ENCODE data around the gene ZFR. TPM values are rescaled to one million over a fixed set of nuclear protein-coding genes. Genes with fewer than 3 reads are reported as not detected.
"Not testable (repeated sequence)": the region's sequence is repeated elsewhere in the genome, so short reads cannot be mapped to it uniquely, and the experiment has no call there.

Gene ZFR
- total and polyA plus RNA-seq, 5 experiments from 2014 or later, result 66.9 to 79.4 (median 69.8) TPM

DNA sequence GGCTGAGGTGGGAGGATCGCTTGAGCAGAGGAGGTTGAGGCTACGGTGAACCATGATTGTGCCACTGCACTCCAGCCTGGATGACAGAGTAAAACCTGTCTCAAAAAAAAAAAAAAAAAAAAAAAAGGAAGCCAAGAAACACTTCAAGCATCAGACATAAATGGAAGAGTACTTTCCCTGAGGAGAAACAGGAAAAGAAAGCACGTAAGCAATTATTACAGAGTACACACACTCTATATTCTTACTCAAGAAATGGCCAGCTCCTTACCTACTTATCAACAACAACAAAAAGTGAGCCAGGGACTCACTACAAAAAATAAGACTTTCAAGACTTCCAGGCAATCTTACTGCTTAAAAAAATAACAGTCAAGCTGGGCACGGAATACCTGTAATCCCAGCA is 21.8 kb downstream of the ZFR start:
- ATAC-seq (no peak), DNase-seq (no peak)
- Mint-ChIP-seq H3K27ac (peak overlapping the region in 3 of 10 donors; percentile 2 to 41 (median 15)), H3K4me3 (peak overlapping the region in 1 of 10 donors; percentile 15), H3K9me3 (peaks cover 0 to 13% (median 0%) of the 10 kb centered on the region in 9 donors), H3K27me3 (no peaks in the 10 kb centered on the region), H3K4me1 (peaks cover 16 to 65% (median 44%) of the 10 kb centered on the region in 4 donors), H3K36me3 (peaks cover 12 to 58% (median 19%) of the 10 kb centered on the region in 3 donors)
- POLR2A ChIA-PET, result no interaction called here

DNA sequence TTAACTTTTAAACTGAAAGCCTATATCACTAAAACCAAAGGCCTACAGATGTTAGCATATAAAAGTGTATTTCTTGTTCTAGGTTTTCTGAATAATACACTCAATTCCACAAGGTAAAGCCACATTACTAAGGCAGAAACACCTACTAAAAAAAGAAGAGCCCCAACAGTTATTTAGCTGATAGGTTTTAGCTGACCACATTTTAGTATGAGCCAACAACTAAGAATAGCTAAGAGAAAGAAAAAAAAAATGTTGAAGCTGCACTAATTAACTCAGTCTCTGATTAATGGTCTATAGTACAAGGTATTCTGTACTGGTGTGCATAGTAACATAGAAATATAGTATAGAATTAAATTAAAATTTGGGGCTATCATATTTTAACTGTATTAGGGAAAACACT is 23.5 kb downstream of the ZFR start:
- no peaks in the 10 kb centered on the region for H3K27me3 Mint-ChIP-seq
- peak overlapping the region in 2 of 10 donors; percentile 22 to 55 for H3K27ac Mint-ChIP-seq
- peaks cover 3 to 60% (median 8%) of the 10 kb centered on the region in 3 donors for H3K36me3 Mint-ChIP-seq
- H3K9me3 Mint-ChIP-seq, result peaks cover 0 to under 1% (median 0%) of the 10 kb centered on the region in 9 donors
- POLR2A ChIA-PET, result no interaction called here
- peaks cover 13 to 60% (median 43%) of the 10 kb centered on the region in 4 donors for H3K4me1 Mint-ChIP-seq
- H3K4me3 Mint-ChIP-seq, result no peak overlapping the region
- ATAC-seq (no peak), DNase-seq (no peak)

DNA sequence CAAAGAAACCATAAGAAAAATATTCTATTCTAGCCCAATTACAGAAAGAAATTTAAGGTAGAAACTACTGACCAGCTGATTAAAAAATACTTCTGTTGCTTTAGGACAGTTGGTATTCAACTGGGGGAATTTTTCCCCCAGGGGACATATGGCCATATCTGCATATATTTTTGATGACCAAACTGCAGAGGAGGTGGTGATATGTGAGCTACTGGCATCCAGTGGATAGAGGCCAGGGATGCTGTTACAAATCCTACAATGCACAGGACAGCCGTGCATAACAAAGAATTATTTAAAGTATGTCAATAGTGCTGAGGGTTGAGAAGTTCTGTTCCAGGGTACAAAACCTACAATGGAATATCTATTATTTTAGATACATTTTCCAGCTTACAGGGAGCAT is 24.0 kb downstream of the ZFR start:
- no peaks in the 10 kb centered on the region for H3K27me3 Mint-ChIP-seq
- POLR2A ChIA-PET, result no interaction called here
- DNase-seq (no peak), ATAC-seq (no peak)
- no peaks in the 10 kb centered on the region for H3K9me3 Mint-ChIP-seq
- H3K36me3 Mint-ChIP-seq, result peaks cover 3 to 65% (median 7%) of the 10 kb centered on the region in 3 donors
- no peak overlapping the region for H3K4me3 Mint-ChIP-seq
- peaks cover 13 to 59% (median 42%) of the 10 kb centered on the region in 4 donors for H3K4me1 Mint-ChIP-seq
- peak overlapping the region in 4 of 10 donors; percentile 7 to 19 (median 16) for H3K27ac Mint-ChIP-seq

DNA sequence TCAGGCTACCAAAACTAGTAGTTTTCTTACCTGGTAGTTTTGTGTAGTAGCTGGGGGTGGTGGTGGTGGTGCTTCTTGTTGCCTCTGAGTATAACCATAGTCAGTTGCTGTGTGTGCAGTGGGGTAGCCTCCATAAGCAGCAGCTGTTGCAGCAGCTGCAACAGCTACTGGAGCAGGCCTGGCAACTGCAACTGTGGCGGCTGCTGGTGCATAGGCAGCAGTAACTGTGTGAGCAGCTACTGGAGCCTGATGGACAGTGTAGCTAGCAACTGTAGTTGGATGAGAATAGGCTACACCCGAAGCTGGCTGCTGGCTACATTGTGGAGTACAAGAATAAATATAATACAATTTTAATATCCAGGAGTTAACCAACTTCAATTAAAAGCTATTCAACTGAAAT is 24.7 kb downstream of the ZFR start:
- Mint-ChIP-seq H3K36me3 (peaks cover 3 to 72% (median 11%) of the 10 kb centered on the region in 3 donors), H3K4me3 (no peak overlapping the region), H3K9me3 (no peaks in the 10 kb centered on the region), H3K27me3 (no peaks in the 10 kb centered on the region), H3K27ac (no peak overlapping the region), H3K4me1 (peaks cover 11 to 53% (median 38%) of the 10 kb centered on the region in 4 donors)
- DNase-seq, result no peak
- ATAC-seq, result no peak
- POLR2A ChIA-PET, result no interaction called here

DNA sequence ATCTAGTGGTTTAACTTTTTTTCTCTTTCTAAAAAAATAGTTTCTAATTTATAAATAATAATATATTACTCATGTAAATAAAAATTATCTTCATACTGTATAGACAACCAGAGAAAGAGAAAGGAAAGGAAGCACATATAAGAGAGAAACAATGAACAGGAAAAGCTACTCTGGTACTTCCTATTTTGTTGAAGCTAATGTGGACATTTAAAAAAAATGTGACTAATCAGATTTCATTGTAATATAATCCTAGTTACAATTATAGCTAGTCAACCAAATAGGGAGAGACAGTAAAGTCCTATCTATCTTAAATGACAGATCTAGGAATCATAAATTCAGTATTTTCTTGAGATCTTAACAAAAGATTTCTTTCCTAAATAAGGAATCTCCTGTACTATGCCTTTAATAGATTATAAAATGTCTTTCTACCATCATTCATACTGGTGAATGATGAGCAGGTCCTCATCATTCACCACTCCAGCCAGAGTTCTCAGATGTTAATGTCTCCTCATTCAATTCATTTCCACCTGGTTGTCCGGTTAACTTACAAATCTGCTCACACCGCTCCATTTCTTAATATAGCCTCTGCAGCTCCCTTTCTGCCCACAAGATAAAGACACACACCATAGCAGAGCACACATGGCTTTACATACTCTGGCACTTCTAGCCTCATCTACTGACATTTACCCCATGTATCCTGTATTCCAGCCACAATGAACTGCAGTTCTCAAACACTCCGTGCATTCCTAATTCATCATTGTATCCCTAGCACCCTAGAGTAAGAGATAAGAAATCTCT is 30.9 kb downstream of the ZFR start:
- no peak for DNase-seq
- Mint-ChIP-seq H3K36me3 (peaks cover 0 to 95% (median 24%) of the 10 kb centered on the region in 3 donors), H3K27me3 (no peaks in the 10 kb centered on the region), H3K9me3 (no peaks in the 10 kb centered on the region), H3K4me1 (peaks cover 6 to 21% (median 8%) of the 10 kb centered on the region in 4 donors), H3K27ac (peak overlapping the region in 5 of 10 donors; percentile 10 to 78 (median 53)), H3K4me3 (no peak overlapping the region)
- POLR2A ChIA-PET, result no interaction called here
- ATAC-seq, result no peak

DNA sequence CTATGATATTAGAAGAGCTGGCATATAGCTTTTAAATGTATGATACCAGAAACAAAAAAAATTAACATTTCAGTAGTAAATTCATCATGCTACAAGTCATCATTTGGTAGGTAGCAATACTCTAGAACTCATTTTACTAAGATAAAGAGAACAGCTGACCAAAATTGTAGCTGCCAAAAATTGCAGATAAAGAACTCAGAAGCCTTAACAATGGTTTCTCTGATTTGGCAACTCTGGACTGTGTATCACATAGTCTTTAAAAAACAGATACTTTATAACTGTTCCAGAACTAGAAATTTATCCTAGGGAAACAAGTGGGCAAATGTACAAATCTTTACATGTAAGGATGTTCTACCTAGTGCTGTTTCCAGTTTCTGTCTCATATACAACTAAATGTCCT is 33.9 kb downstream of the ZFR start:
- Mint-ChIP-seq H3K4me1 (peaks cover 4 to 18% (median 11%) of the 10 kb centered on the region in 4 donors), H3K27me3 (no peaks in the 10 kb centered on the region), H3K27ac (peak overlapping the region in 2 of 10 donors; percentile 24 to 80), H3K9me3 (no peaks in the 10 kb centered on the region), H3K4me3 (no peak overlapping the region), H3K36me3 (peaks cover 0 to 89% (median 26%) of the 10 kb centered on the region in 3 donors)
- DNase-seq (no peak), ATAC-seq (no peak)
- POLR2A ChIA-PET, result no interaction called here

DNA sequence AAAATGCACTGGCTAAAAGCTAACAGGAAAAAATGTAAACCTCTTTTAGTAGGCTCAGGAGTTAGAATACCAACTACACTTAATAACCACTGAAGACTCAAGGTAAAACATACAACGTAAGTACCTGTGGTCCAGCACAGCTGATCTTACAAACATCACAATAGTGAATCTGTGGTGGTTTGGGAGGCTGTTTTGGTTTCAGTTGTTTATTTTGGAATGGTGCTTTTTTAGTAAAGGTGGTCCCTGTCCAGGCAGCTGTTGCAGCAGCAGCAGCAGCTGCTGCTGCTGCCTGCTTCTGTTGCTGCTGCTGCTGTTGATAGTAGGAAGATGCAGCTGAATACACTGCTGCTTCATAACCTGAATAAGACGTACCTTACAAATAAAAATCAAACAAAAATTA is 37.9 kb downstream of the ZFR start:
- DNase-seq (no peak), ATAC-seq (no peak)
- peak overlapping the region in 2 of 10 donors; percentile 23 to 43 for H3K27ac Mint-ChIP-seq
- no peaks in the 10 kb centered on the region for H3K27me3 Mint-ChIP-seq
- peaks cover 0 to 12% (median 6%) of the 10 kb centered on the region in 4 donors for H3K4me1 Mint-ChIP-seq
- no peaks in the 10 kb centered on the region for H3K9me3 Mint-ChIP-seq
- peaks cover 5 to 93% (median 20%) of the 10 kb centered on the region in 3 donors for H3K36me3 Mint-ChIP-seq
- POLR2A ChIA-PET, result no interaction called here
- no peak overlapping the region for H3K4me3 Mint-ChIP-seq

DNA sequence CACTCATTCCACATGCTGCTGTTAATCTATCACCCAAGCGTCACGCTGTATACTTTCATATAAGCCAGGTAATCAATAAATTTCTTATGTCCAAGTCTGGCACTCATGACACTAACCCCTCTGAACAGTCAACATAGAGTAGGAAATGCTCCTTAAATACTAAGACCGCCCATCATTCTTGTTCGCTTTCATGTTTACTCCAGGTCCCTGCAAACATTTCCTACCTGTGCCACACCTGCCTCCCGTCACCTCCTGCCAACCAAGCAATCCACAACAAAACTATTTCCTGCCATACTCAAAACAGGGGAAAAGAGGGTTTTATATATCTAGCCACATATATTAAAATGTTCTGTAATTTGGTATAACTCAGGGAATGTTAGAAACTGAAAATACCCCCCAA is 39.0 kb downstream of the ZFR start:
- Mint-ChIP-seq H3K36me3 (peaks cover 5 to 93% (median 19%) of the 10 kb centered on the region in 3 donors), H3K9me3 (no peaks in the 10 kb centered on the region), H3K27me3 (no peaks in the 10 kb centered on the region), H3K4me1 (peaks cover 0 to 15% (median 6%) of the 10 kb centered on the region in 4 donors), H3K27ac (peak overlapping the region in 5 of 10 donors; percentile 12 to 68 (median 28)), H3K4me3 (no peak overlapping the region)
- POLR2A ChIA-PET, result no interaction called here
- DNase-seq, result no peak
- ATAC-seq, result no peak

DNA sequence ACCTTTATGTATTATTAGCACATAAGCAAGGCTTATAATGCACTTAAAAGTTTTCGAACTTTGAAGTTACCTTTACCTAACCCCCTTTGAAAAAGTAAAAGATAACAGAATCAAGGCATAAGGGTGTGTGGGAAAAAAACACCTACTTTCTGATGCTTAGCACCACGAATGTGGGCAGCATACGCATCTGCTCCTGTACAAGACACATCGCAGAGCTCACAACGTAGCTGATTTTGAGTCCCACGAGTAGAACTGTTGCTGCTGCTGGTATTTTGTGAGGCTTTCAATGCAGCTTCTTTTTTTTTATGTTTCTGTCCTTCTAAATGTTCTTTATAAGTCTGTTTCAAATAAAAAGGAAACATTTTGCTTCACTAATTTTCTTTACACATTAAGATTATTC is 40.8 kb downstream of the ZFR start:
- H3K4me1 Mint-ChIP-seq, result peaks cover 0 to 18% (median 6%) of the 10 kb centered on the region in 4 donors
- H3K27ac Mint-ChIP-seq, result no peak overlapping the region
- ATAC-seq (no peak), DNase-seq (no peak)
- POLR2A ChIA-PET, result no interaction called here
- peaks cover 5 to 92% (median 23%) of the 10 kb centered on the region in 3 donors for H3K36me3 Mint-ChIP-seq
- H3K9me3 Mint-ChIP-seq, result no peaks in the 10 kb centered on the region
- H3K4me3 Mint-ChIP-seq, result no peak overlapping the region
- H3K27me3 Mint-ChIP-seq, result no peaks in the 10 kb centered on the region

DNA sequence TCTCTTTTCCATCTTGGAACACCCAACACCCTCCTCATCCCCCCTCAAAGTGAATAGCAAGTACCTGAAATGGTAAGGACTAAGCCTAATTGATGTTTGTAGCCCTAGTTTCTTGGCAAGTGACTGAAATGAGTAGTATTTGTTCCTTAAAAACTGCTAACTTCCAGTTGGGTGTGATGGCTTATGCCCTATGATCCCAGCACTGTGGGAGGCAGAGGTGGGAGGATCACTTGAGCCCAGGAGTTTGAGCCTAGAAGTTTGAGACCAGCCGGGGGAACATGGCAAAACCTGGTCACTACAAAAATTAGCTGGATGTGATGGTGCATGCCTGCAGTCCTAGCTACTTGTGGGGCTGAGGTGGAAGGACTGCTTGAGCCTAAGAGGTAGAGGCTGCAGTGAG is 44.1 kb downstream of the ZFR start:
- H3K9me3 Mint-ChIP-seq, result no peaks in the 10 kb centered on the region
- H3K4me3 Mint-ChIP-seq, result no peak overlapping the region
- POLR2A ChIA-PET, result no interaction called here
- peaks cover 5 to 96% (median 16%) of the 10 kb centered on the region in 3 donors for H3K36me3 Mint-ChIP-seq
- ATAC-seq (no peak), DNase-seq (no peak)
- H3K27me3 Mint-ChIP-seq, result no peaks in the 10 kb centered on the region
- peak overlapping the region in 3 of 10 donors; percentile 37 to 50 (median 46) for H3K27ac Mint-ChIP-seq
- peaks cover 0 to 12% (median 2%) of the 10 kb centered on the region in 4 donors for H3K4me1 Mint-ChIP-seq

DNA sequence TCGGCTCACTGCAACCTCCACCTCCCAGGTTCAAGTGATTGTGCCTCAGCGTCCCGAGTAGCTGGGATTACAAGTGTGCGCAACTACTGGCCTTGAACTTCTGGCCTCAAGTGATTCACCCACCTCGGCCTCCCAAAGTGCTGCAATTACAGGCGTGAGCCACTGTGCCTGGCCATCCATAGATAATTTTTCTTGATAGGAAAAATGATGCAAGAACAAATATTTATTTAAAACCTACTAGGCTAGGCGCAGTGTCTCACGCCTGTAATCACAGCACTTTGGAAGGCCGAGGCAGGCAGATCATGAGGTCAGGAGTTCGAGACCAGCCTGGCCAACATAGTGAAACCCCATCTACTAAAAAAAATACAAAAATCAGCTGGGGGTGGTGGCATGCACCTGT is 45.8 kb downstream of the ZFR start:
- H3K27ac Mint-ChIP-seq, H3K4me1 Mint-ChIP-seq, ATAC-seq, POLR2A ChIA-PET, H3K9me3 Mint-ChIP-seq, H3K4me3 Mint-ChIP-seq, H3K27me3 Mint-ChIP-seq, DNase-seq: not testable (repeated sequence)
- H3K36me3 Mint-ChIP-seq, result peaks cover 5 to 93% (median 19%) of the 10 kb centered on the region in 3 donors

DNA sequence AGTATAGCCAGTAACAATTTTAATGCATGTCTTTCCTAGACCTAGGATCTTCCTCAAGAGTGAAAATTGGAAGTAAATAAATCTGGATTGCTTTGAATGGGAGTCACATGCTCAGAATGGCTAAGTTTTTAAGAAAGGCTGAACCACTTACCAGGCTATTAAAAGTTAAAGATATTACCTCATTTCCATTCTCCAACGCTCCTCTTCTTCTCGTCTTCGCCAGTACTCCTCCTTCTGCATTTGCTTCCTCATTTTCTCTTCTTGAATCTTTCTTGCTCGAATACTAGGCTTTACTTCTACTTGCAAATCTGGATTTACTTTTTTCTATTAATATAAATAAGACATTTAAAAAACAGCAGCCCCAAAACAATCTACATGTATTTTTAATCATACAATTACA is 49.6 kb downstream of the ZFR start:
- Mint-ChIP-seq H3K36me3 (peaks cover 0 to 89% (median 14%) of the 10 kb centered on the region in 3 donors), H3K27me3 (no peaks in the 10 kb centered on the region), H3K27ac (peak overlapping the region in 1 of 10 donors; percentile 11), H3K4me3 (no peak overlapping the region), H3K4me1 (peaks cover 0 to 4% (median 0%) of the 10 kb centered on the region in 4 donors), H3K9me3 (no peaks in the 10 kb centered on the region)
- POLR2A ChIA-PET, result no interaction called here
- ATAC-seq, result no peak
- DNase-seq, result no peak

DNA sequence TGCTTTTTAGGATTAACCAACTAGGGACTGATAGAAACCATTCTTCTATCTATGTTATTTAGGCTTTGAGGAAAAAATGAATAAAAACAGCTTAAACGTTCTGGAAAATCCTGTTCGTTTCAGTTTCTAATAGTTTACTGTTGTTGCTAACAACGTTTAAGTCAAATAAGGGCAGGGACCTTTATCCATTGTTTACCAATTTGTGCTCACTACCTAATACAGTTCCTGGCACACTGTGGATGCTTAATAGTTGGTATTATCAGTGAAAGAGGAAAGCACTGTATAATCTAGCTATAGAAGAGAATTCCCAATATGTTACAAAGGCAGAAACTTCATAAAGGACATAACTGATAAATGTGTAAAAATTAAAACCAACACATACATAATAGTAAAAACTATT is 52.5 kb downstream of the ZFR start:
- no peaks in the 10 kb centered on the region for H3K9me3 Mint-ChIP-seq
- H3K27ac Mint-ChIP-seq, result peak overlapping the region in 2 of 10 donors; percentile 67 to 71
- DNase-seq, result no peak
- peaks cover 0 to 89% (median 23%) of the 10 kb centered on the region in 3 donors for H3K36me3 Mint-ChIP-seq
- H3K27me3 Mint-ChIP-seq, result no peaks in the 10 kb centered on the region
- no peak for ATAC-seq
- no peak overlapping the region for H3K4me3 Mint-ChIP-seq
- H3K4me1 Mint-ChIP-seq, result peaks cover 0 to 2% (median 0%) of the 10 kb centered on the region in 4 donors
- POLR2A ChIA-PET, result no interaction called here
